Endodermal cell (in vitro differentiated cells): ENCODE results near the gene DEGS2. TPM values are rescaled to one million over a fixed set of nuclear protein-coding genes. Genes with fewer than 3 reads are reported as not detected.

Experiments
- DNase-seq: peaks from one replicate; pipeline ENCODE4 v3.0.0-alpha.2; 2017
- H3K27ac ChIP-seq: 2 replicates; pipeline ENCODE4 v1.5.1; 2013; ENCODE audit warnings: mild to moderate bottlenecking, low read depth, low read length, moderate library complexity
- H3K27me3 ChIP-seq: 2 replicates; pipeline ENCODE4 v1.6.1; 2013; ENCODE audit warnings: mild to moderate bottlenecking, low read length, moderate library complexity; ENCODE audit not compliant: insufficient read depth, control insufficient read depth, poor library complexity, severe bottlenecking
- H3K36me3 ChIP-seq: 2 replicates; pipeline ENCODE4 v1.7.0; 2013; ENCODE audit warnings: mild to moderate bottlenecking, low read length, moderate library complexity; ENCODE audit not compliant: control insufficient read depth, insufficient read depth
- H3K4me1 ChIP-seq: one replicate; pipeline ENCODE4 v1.7.0; 2013; ENCODE audit warnings: low read length; ENCODE audit not compliant: control insufficient read depth, insufficient read depth
- H3K4me3 ChIP-seq: 2 replicates; pipeline ENCODE4 v1.5.1; 2013; ENCODE audit warnings: mild to moderate bottlenecking, low read length, moderate library complexity
- H3K9ac ChIP-seq: 2 replicates; pipeline ENCODE4 v1.6.1; 2013; ENCODE audit warnings: mild to moderate bottlenecking, low read length, moderate library complexity; ENCODE audit not compliant: poor library complexity, severe bottlenecking; ENCODE audit errors: extremely low read depth
- H3K9me3 ChIP-seq: 2 replicates; pipeline ENCODE4 v1.6.1; 2013; ENCODE audit warnings: mild to moderate bottlenecking, low read length, moderate library complexity; ENCODE audit not compliant: control insufficient read depth
- H3K27ac Mint-ChIP-seq: 2 replicates; pipeline ENCODE4 v1.8.0; 2020; ENCODE audit warnings: mixed read lengths
- H3K27me3 Mint-ChIP-seq: 2 replicates; pipeline ENCODE4 v1.8.0; 2021; ENCODE audit warnings: mild to moderate bottlenecking, mixed read lengths; ENCODE audit not compliant: insufficient read depth
- H3K36me3 Mint-ChIP-seq: 2 replicates; pipeline ENCODE4 v1.8.0; 2020; ENCODE audit warnings: low read depth, mixed read lengths
- H3K4me1 Mint-ChIP-seq: 2 replicates; pipeline ENCODE4 v1.8.0; 2020; ENCODE audit warnings: mixed read lengths
- H3K4me3 Mint-ChIP-seq: 2 replicates; pipeline ENCODE4 v1.8.0; 2020; ENCODE audit warnings: mild to moderate bottlenecking, moderate library complexity, mixed read lengths
- H3K9me3 Mint-ChIP-seq: 2 replicates; pipeline ENCODE4 v1.8.0; 2020; ENCODE audit warnings: mild to moderate bottlenecking, mixed read lengths
- WGBS, 2 experiments: methylation state at CpG; one replicate each; pipeline versions ENCODE4 v1.1.5 to v1.1.7; 2013; ENCODE audit warnings: missing lambda C conversion rate in 2 of 2, mixed read lengths in 1 of 2; ENCODE audit not compliant: insufficient coverage in 1 of 2, insufficient read length in 1 of 2; 5-methylcytosine and 5-hydroxymethylcytosine counted together
- total RNA-seq, 2 donors: library from RNA; stranded (reverse); fragmentation: NEBNext Ultra II Directional in 1 of 2; extraction: Animal tissue kit (Norgen Biotek cat#: 25700) in 1 of 2; gene quantifications; 2 replicates in 1 of 2; 3 replicates in 1 of 2; pipeline ENCODE4 v1.2.1, GENCODE V29; 2021
- TF ChIP-seq, protein P1 (sequence below): fragments of 200-600 bp; sonication (generic); conservative IDR thresholded peaks from 2 replicates; pipeline ENCODE4 v1.5.0; 2021; ENCODE audit warnings: antibody characterized with exemption, mild to moderate bottlenecking

The DEGS2 gene
- total RNA-seq, 2 donors from 2014 or later: 0.18 to 0.24 TPM

DNA sequence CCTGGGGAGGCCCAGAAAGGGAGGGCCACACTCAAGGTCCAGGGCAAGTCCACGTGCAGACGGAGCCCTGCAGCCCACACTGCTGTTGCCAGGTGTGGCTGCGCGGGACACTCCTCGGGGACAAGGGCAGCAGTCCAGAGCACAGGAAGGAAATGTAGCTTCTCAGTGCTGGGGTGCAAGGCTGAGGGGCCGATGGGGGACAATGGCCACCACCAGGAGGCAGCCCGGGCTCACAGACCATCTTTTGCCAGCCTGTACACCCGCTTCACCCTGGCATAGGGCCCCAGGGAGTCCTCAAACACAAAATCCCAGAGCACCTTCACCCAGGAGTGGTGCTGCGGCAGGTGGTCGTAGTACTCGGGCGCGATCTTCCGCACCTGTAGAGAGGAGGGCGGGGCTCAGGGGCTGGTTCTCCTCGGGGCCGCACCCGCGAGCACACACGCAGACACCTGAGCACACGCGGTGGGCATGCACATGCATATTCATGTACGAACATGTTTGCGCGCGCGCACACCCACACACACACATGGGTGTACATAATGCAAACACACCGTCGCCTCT is 12.8 kb downstream of the DEGS2 start:
- Mint-ChIP-seq H3K4me1 (no peaks in the 10 kb centered on the region), H3K9me3 (no peaks in the 10 kb centered on the region), H3K36me3 (no peaks in the 10 kb centered on the region), H3K27me3 (no peaks in the 10 kb centered on the region), H3K4me3 (no peak overlapping the region), H3K27ac (no peak overlapping the region)
- Histone ChIP-seq H3K27me3 (no peaks in the 10 kb centered on the region), H3K36me3 (peaks cover 3% of the 10 kb centered on the region), H3K4me1 (no peaks in the 10 kb centered on the region), H3K9ac (no peak overlapping the region), H3K27ac (no peak overlapping the region), H3K4me3 (no peak overlapping the region), H3K9me3 (no peaks in the 10 kb centered on the region)
- DNase-seq: no peak
- TF ChIP-seq, protein P1, sequence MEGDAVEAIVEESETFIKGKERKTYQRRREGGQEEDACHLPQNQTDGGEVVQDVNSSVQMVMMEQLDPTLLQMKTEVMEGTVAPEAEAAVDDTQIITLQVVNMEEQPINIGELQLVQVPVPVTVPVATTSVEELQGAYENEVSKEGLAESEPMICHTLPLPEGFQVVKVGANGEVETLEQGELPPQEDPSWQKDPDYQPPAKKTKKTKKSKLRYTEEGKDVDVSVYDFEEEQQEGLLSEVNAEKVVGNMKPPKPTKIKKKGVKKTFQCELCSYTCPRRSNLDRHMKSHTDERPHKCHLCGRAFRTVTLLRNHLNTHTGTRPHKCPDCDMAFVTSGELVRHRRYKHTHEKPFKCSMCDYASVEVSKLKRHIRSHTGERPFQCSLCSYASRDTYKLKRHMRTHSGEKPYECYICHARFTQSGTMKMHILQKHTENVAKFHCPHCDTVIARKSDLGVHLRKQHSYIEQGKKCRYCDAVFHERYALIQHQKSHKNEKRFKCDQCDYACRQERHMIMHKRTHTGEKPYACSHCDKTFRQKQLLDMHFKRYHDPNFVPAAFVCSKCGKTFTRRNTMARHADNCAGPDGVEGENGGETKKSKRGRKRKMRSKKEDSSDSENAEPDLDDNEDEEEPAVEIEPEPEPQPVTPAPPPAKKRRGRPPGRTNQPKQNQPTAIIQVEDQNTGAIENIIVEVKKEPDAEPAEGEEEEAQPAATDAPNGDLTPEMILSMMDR: peak; percentile 28
- WGBS, 2 experiments: 96 to 97% methylated on average over 26 to 29 of the region's 29 CpGs

GRCh38 chr14:100145682-100146464 is 13.6 kb downstream of the DEGS2 start:
- Histone ChIP-seq H3K27ac (peak overlapping the region; percentile 44), H3K9me3 (no peaks in the 10 kb centered on the region), H3K9ac (no peak overlapping the region), H3K4me3 (no peak overlapping the region), H3K36me3 (peaks cover 3% of the 10 kb centered on the region), H3K27me3 (no peaks in the 10 kb centered on the region), H3K4me1 (peaks cover 3% of the 10 kb centered on the region)
- H3K9me3 Mint-ChIP-seq: no peaks in the 10 kb centered on the region
- H3K4me3 Mint-ChIP-seq: no peak overlapping the region
- DNase-seq: no peak
- 94 to 98% methylated on average over 15 to 27 of the region's 27 CpGs for WGBS, 2 experiments
- H3K4me1 Mint-ChIP-seq: peaks cover 2% of the 10 kb centered on the region
- no peak overlapping the region for H3K27ac Mint-ChIP-seq
- no peaks in the 10 kb centered on the region for H3K36me3 Mint-ChIP-seq
- TF ChIP-seq, protein P1: no peak
- H3K27me3 Mint-ChIP-seq: no peaks in the 10 kb centered on the region

DNA sequence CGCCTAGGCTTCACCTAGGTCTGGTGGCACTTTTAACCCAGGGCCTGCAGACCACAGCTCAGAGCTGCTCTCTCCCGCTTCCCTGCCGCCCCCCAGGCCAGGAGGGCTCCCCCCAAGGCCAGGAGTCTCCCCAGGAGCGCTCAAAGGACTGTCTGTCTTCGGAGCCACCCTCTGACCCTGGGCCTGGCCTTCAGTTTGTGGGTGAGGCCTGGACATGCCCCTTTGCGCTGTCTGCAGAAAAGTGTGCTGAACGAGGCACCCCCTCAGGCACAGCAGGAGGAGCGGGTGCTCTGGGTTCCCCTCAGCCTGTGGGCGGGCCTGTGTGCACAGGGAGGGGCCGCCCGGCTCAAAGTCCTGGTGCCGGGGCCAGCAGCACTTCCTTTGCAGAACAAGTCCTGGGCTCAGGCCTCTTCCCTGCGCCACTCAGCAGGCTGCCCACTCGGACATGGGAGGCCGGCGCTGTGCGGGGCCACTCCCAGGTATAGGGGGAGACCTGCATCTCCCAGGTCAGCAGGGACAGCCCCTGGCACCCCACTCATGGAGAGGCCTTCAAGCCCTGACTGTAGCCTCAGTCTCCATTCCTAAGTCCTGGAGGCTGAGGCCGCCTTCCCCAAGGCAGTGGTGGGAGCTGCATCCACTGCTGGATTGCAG is 14.3 kb downstream of the DEGS2 start:
- DNase-seq: no peak
- TF ChIP-seq, protein P1: no peak
- Mint-ChIP-seq H3K27ac (no peak overlapping the region), H3K36me3 (no peaks in the 10 kb centered on the region), H3K4me3 (no peak overlapping the region), H3K9me3 (no peaks in the 10 kb centered on the region), H3K4me1 (peaks cover 8% of the 10 kb centered on the region), H3K27me3 (no peaks in the 10 kb centered on the region)
- Histone ChIP-seq H3K9me3 (no peaks in the 10 kb centered on the region), H3K27ac (no peak overlapping the region), H3K4me1 (peaks cover 5% of the 10 kb centered on the region), H3K4me3 (no peak overlapping the region), H3K36me3 (peaks cover 3% of the 10 kb centered on the region), H3K9ac (no peak overlapping the region), H3K27me3 (no peaks in the 10 kb centered on the region)
- WGBS, 2 experiments: 90 to 93% methylated on average over 12 to 18 of the region's 18 CpGs
